Karpas-422 (cell line): Measurements from ENCODE around the gene CRYZL1. TPM values are rescaled to one million over a fixed set of nuclear protein-coding genes. Genes with fewer than 3 reads are reported as not detected.

ENCODE experiments used
- DNase-seq: peaks from one replicate; pipeline ENCODE4 v3.0.0-alpha.2; 2015
- H2AFZ ChIP-seq: fragments of 200-600 bp; sonication (generic); 2 replicates; pipeline ENCODE4 v1.6.1; 2014; ENCODE audit warnings: antibody characterized with exemption, low read length, mixed read lengths
- H3K27ac ChIP-seq: fragments of 200-600 bp; sonication (generic); 2 replicates; pipeline ENCODE4 v1.5.1; 2014; ENCODE audit warnings: mild to moderate bottlenecking, low read length, moderate library complexity
- H3K27me3 ChIP-seq: fragments of 200-600 bp; sonication (generic); 2 replicates; pipeline ENCODE4 v1.6.1; 2014; ENCODE audit warnings: low read length, mixed read lengths
- H3K36me3 ChIP-seq: fragments of 200-600 bp; sonication (generic); 2 replicates; pipeline ENCODE4 v1.6.1; 2014; ENCODE audit warnings: low read length, mixed read lengths; ENCODE audit not compliant: insufficient read depth
- H3K4me1 ChIP-seq: fragments of 200-600 bp; sonication (generic); 2 replicates; pipeline ENCODE4 v1.6.1; 2014; ENCODE audit warnings: mild to moderate bottlenecking, low read length, mixed read lengths
- H3K4me2 ChIP-seq: fragments of 200-600 bp; sonication (generic); 2 replicates; pipeline ENCODE4 v1.6.1; 2014; ENCODE audit warnings: low read length, low read depth, mild to moderate bottlenecking; ENCODE audit not compliant: poor library complexity, severe bottlenecking
- H3K4me3 ChIP-seq: fragments of 200-600 bp; sonication (generic); 2 replicates; pipeline ENCODE4 v1.5.1; 2014; ENCODE audit warnings: mild to moderate bottlenecking, antibody characterized with exemption, low read length, mixed read lengths
- H3K79me2 ChIP-seq: fragments of 200-600 bp; sonication (generic); 2 replicates; pipeline ENCODE4 v1.6.1; 2014; ENCODE audit warnings: mild to moderate bottlenecking, low read length, mixed read lengths
- H3K9ac ChIP-seq: fragments of 200-600 bp; sonication (generic); 2 replicates; pipeline ENCODE4 v1.6.0; 2014; ENCODE audit warnings: low read length
- H3K9me2 ChIP-seq: fragments of 200-600 bp; sonication (generic), shearing (Covaris generic); replicated peaks from 2 replicates; pipeline ENCODE4 v1.6.0; 2014; ENCODE audit warnings: mild to moderate bottlenecking, low read length, moderate library complexity; ENCODE audit not compliant: insufficient read depth
- H3K9me3 ChIP-seq: fragments of 300-700, 200-600 bp; sonication (generic); 2 replicates; pipeline ENCODE4 v1.6.1; 2014; ENCODE audit warnings: low read length, mixed read lengths
- H4K20me1 ChIP-seq: fragments of 200-600 bp; sonication (generic); 2 replicates; pipeline ENCODE4 v1.6.1; 2014; ENCODE audit warnings: mild to moderate bottlenecking, antibody characterized with exemption, low read length, low read depth; ENCODE audit not compliant: insufficient read depth
- total RNA-seq: library from RNA; depleted of rRNA; stranded (reverse); fragments of >200 nt; shearing (Covaris generic); gene quantifications from 2 replicates; pipeline ENCODE4 v1.2.3, GENCODE V29; 2014; ENCODE audit warnings: low replicate concordance

Gene CRYZL1
- total RNA-seq, 1 experiment from 2014 or later = 43.6 TPM

GRCh38 chr21:33552093-33552998 lies 89.2 kb downstream of the CRYZL1 start:
- Histone ChIP-seq H2AFZ (no peak overlapping the region), H3K4me1 (no peaks in the 10 kb centered on the region), H3K4me3 (no peak overlapping the region), H3K4me2 (no peak overlapping the region), H3K9me3 (no peaks in the 10 kb centered on the region), H3K27me3 (no peaks in the 10 kb centered on the region), H3K36me3 (peaks cover 90% of the 10 kb centered on the region), H4K20me1 (peaks cover 86% of the 10 kb centered on the region), H3K9me2 (no peaks in the 10 kb centered on the region), H3K9ac (no peak overlapping the region), H3K79me2 (peaks cover 98% of the 10 kb centered on the region), H3K27ac (no peak overlapping the region)
- no peak for DNase-seq

GRCh38 chr21:33551664-33552063 lies 89.9 kb downstream of the CRYZL1 start:
- no peak for DNase-seq
- no peak overlapping the region for H3K9ac ChIP-seq
- H3K36me3 ChIP-seq = peaks cover 88% of the 10 kb centered on the region
- H3K27me3 ChIP-seq = no peaks in the 10 kb centered on the region
- peaks cover 83% of the 10 kb centered on the region for H4K20me1 ChIP-seq
- H3K4me3 ChIP-seq = no peak overlapping the region
- no peak overlapping the region for H2AFZ ChIP-seq
- no peak overlapping the region for H3K4me2 ChIP-seq
- H3K4me1 ChIP-seq = no peaks in the 10 kb centered on the region
- no peak overlapping the region for H3K27ac ChIP-seq
- no peaks in the 10 kb centered on the region for H3K9me3 ChIP-seq
- H3K9me2 ChIP-seq = no peaks in the 10 kb centered on the region
- peaks cover 98% of the 10 kb centered on the region for H3K79me2 ChIP-seq

- no peaks in the 10 kb centered on the region for H3K4me1 ChIP-seq
- peaks cover 78% of the 10 kb centered on the region for H4K20me1 ChIP-seq
- H3K27ac ChIP-seq = no peak overlapping the region
- H3K9me2 ChIP-seq = no peaks in the 10 kb centered on the region
- no peak for DNase-seq
- H3K36me3 ChIP-seq = peaks cover 88% of the 10 kb centered on the region
- no peak overlapping the region for H3K4me3 ChIP-seq
- no peaks in the 10 kb centered on the region for H3K27me3 ChIP-seq
- H3K9ac ChIP-seq = no peak overlapping the region
- H3K9me3 ChIP-seq = no peaks in the 10 kb centered on the region
- H2AFZ ChIP-seq = no peak overlapping the region
- peaks cover 98% of the 10 kb centered on the region for H3K79me2 ChIP-seq
- H3K4me2 ChIP-seq = no peak overlapping the region
Observed at GRCh38 chr21:33550772-33551660, 90.5 kb downstream of the CRYZL1 start.

DNA sequence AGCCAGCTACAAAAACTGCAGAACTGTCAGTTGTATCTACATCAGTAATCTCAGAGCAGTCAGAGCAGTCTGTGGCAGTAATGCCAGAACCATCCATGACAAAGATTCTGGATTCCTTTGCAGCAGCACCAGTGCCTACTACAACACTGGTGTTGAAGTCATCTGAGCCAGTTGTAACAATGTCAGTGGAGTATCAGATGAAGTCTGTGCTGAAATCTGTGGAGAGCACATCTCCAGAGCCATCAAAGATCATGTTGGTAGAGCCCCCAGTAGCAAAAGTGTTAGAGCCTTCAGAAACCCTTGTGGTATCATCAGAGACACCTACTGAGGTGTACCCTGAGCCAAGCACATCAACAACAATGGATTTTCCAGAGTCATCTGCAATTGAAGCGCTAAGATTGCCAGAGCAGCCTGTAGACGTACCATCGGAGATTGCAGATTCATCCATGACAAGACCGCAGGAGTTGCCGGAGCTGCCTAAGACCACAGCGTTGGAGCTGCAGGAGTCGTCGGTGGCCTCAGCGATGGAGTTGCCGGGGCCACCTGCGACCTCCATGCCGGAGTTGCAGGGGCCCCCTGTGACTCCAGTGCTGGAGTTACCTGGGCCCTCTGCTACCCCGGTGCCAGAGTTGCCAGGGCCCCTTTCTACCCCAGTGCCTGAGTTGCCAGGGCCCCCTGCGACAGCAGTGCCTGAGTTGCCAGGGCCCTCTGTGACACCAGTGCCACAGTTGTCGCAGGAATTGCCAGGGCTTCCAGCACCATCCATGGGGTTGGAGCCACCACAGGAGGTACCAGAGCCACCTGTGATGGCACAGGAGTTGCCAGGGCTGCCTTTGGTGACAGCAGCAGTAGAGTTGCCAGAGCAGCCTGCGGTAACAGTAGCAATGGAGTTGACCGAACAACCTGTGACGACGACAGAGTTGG lies 91.4 kb downstream of the CRYZL1 start:
- peaks cover 75% of the 10 kb centered on the region for H4K20me1 ChIP-seq
- H2AFZ ChIP-seq = no peak overlapping the region
- H3K4me2 ChIP-seq = no peak overlapping the region
- peaks cover 98% of the 10 kb centered on the region for H3K79me2 ChIP-seq
- no peaks in the 10 kb centered on the region for H3K9me3 ChIP-seq
- no peak overlapping the region for H3K9ac ChIP-seq
- no peak overlapping the region for H3K4me3 ChIP-seq
- peaks cover 87% of the 10 kb centered on the region for H3K36me3 ChIP-seq
- no peaks in the 10 kb centered on the region for H3K9me2 ChIP-seq
- DNase-seq = no peak
- no peak overlapping the region for H3K27ac ChIP-seq
- no peaks in the 10 kb centered on the region for H3K27me3 ChIP-seq
- H3K4me1 ChIP-seq = peaks cover 7% of the 10 kb centered on the region

DNA sequence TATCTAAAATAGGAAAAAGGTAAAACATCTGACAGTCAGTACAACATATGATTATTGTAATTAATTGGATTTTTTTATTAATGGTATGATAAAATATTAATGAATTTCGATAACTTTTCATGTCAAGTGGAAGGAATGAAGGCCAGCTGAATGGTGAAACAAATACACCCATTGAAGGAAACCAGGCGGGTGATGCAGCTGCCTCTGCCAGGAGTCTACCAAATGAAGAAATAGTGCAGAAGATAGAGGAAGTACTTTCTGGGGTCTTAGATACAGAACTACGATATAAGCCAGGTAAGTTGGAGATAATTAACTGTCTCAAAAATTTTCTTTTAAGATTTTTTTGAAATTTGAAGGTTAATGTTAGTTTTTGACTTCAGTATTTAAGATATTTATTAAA lies 95.5 kb downstream of the CRYZL1 start:
- H3K9me2 ChIP-seq = no peaks in the 10 kb centered on the region
- peaks cover 21% of the 10 kb centered on the region for H3K4me1 ChIP-seq
- no peaks in the 10 kb centered on the region for H3K27me3 ChIP-seq
- H3K9ac ChIP-seq = no peak overlapping the region
- peaks cover 55% of the 10 kb centered on the region for H3K36me3 ChIP-seq
- no peak overlapping the region for H3K27ac ChIP-seq
- no peak overlapping the region for H3K4me3 ChIP-seq
- H2AFZ ChIP-seq = no peak overlapping the region
- H3K4me2 ChIP-seq = no peak overlapping the region
- H4K20me1 ChIP-seq = peaks cover 56% of the 10 kb centered on the region
- no peak for DNase-seq
- H3K79me2 ChIP-seq = peaks cover 96% of the 10 kb centered on the region
- H3K9me3 ChIP-seq = no peaks in the 10 kb centered on the region

DNA sequence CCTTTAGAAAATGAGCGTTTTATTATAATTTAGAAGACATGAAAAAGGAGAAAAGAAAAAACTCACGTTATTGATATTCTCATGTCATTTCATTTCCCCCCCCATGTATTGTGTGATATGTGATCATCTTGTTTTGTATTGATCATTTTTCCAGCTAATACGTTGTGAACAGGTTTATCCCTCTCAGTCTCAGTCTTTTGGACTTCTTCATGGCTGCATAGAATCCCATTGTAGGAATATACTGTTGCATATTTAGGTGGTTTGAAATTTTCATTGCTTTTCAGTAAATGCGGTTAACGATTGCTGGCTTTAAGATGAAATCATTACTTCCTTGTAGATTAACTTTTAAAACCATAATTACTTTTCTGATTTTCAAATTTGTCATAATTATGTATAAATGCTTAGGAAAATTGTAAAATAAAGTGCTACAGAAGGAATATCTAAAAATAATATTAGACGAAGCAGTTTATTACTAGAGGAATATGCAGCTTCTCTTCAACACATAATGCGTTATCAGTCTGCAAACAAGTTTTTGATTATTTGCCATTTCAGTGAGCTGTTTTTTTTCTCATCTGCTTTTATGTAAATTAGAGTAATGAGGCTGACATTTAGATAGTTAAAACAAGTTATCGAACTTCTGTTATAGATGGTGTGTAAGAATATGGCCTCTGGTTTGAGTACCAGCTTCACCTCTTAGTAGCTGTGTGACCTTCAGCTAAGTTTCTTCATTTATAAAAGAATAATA lies 96.9 kb downstream of the CRYZL1 start:
- Histone ChIP-seq H3K27me3 (no peaks in the 10 kb centered on the region), H3K79me2 (peaks cover 96% of the 10 kb centered on the region), H4K20me1 (peaks cover 41% of the 10 kb centered on the region), H3K4me1 (peaks cover 30% of the 10 kb centered on the region), H3K9me2 (no peaks in the 10 kb centered on the region), H3K36me3 (peaks cover 53% of the 10 kb centered on the region), H3K4me3 (peak overlapping the region; percentile 83), H3K27ac (peak overlapping the region; percentile 89), H3K9me3 (no peaks in the 10 kb centered on the region), H2AFZ (no peak overlapping the region), H3K4me2 (peak overlapping the region; percentile 91), H3K9ac (peak overlapping the region; percentile 97)
- no peak for DNase-seq

- H3K4me1 ChIP-seq = peaks cover 30% of the 10 kb centered on the region
- peak overlapping the region; percentile 89 for H3K27ac ChIP-seq
- H3K27me3 ChIP-seq = no peaks in the 10 kb centered on the region
- peak overlapping the region; percentile 97 for H3K9ac ChIP-seq
- peak overlapping the region; percentile 91 for H3K4me2 ChIP-seq
- no peaks in the 10 kb centered on the region for H3K9me2 ChIP-seq
- no peaks in the 10 kb centered on the region for H3K9me3 ChIP-seq
- DNase-seq = peak; percentile 84
- peak overlapping the region; percentile 83 for H3K4me3 ChIP-seq
- H4K20me1 ChIP-seq = peaks cover 31% of the 10 kb centered on the region
- H3K79me2 ChIP-seq = peaks cover 94% of the 10 kb centered on the region
- H3K36me3 ChIP-seq = peaks cover 51% of the 10 kb centered on the region
- no peak overlapping the region for H2AFZ ChIP-seq
Observed at GRCh38 chr21:33543505-33544129, 97.9 kb downstream of the CRYZL1 start.
